Liver (tissue), 9 donors: ENCODE results near the gene ZNF536. TPM values are rescaled to one million over a fixed set of nuclear protein-coding genes. Genes with fewer than 3 reads are reported as not detected.

ENCODE experiments used
- DNase-seq: peaks from one replicate; pipeline ENCODE4 v3.0.0-alpha.2; 2017; ENCODE audit warnings: low spot score
- H3K27ac ChIP-seq, 2 donors: one replicate each; pipeline ENCODE4 v1.7.0; 2013; ENCODE audit warnings: inconsistent platforms in 2 of 2, low read length in 2 of 2, control low read depth in 1 of 2, low read depth in 1 of 2, mild to moderate bottlenecking in 1 of 2
- H3K27me3 ChIP-seq, 4 donors: one replicate each; pipeline versions ENCODE4 v1.6.1 to v1.7.0; 2013; ENCODE audit warnings: low read length in 3 of 4, inconsistent platforms in 1 of 4, mild to moderate bottlenecking in 1 of 4, moderate library complexity in 1 of 4; ENCODE audit not compliant: control insufficient read depth in 4 of 4, insufficient read depth in 4 of 4
- H3K36me3 ChIP-seq, 4 donors: one replicate each; pipeline versions ENCODE4 v1.6.1 to v1.7.0; 2013; ENCODE audit warnings: low read length in 3 of 4, mild to moderate bottlenecking in 3 of 4, low read depth in 1 of 4, moderate library complexity in 1 of 4; ENCODE audit not compliant: control insufficient read depth in 4 of 4, insufficient read depth in 3 of 4
- H3K4me1 ChIP-seq, 4 donors: one replicate each; pipeline versions ENCODE4 v1.6.1 to v1.7.0; 2013; ENCODE audit warnings: low read length in 3 of 4, mild to moderate bottlenecking in 3 of 4, moderate library complexity in 1 of 4; ENCODE audit not compliant: control insufficient read depth in 4 of 4, insufficient read depth in 4 of 4
- H3K4me3 ChIP-seq, 3 donors: one replicate each; pipeline versions ENCODE4 v1.6.1 to v1.7.0; 2013; ENCODE audit warnings: low read length in 3 of 3, control low read depth in 1 of 3, low read depth in 1 of 3, mild to moderate bottlenecking in 1 of 3
- H3K9ac ChIP-seq, 2 donors: one replicate each; pipeline ENCODE4 v1.7.0; 2013; ENCODE audit warnings: low read length in 2 of 2, mild to moderate bottlenecking in 2 of 2, moderate library complexity in 2 of 2, control low read depth in 1 of 2, low read depth in 1 of 2
- H3K9me3 ChIP-seq, 4 donors: one replicate each; pipeline versions ENCODE4 v1.6.1 to v1.7.0; 2013; ENCODE audit warnings: low read length in 3 of 4; ENCODE audit not compliant: control insufficient read depth in 4 of 4
- ATF3 ChIP-seq: IDR thresholded peaks from 2 replicates; pipeline ENCODE4 v1.6.1; 2016; ENCODE audit warnings: antibody characterized with exemption
- EGR1 ChIP-seq, 2 donors: IDR thresholded peaks; 2 replicates each; pipeline ENCODE4 v1.6.1; 2016 to 2018; ENCODE audit warnings: antibody characterized with exemption in 2 of 2, low read depth in 2 of 2
- FOXA1 ChIP-seq: IDR thresholded peaks from 2 replicates; pipeline ENCODE4 v1.6.1; 2016; ENCODE audit warnings: antibody characterized with exemption
- FOXA2 ChIP-seq: IDR thresholded peaks from 2 replicates; pipeline ENCODE4 v1.6.1; 2016; ENCODE audit warnings: antibody characterized with exemption
- HNF4A ChIP-seq, 2 donors: conservative IDR thresholded peaks; 2 replicates each; pipeline ENCODE4 v1.6.1; 2016; ENCODE audit warnings: antibody characterized with exemption in 2 of 2, mild to moderate bottlenecking in 2 of 2
- HNF4G ChIP-seq: IDR thresholded peaks from 2 replicates; pipeline ENCODE4 v1.6.1; 2016; ENCODE audit warnings: antibody characterized with exemption
- JUND ChIP-seq, 2 donors: IDR thresholded peaks; 2 replicates each; pipeline ENCODE4 v1.6.1; 2016; ENCODE audit warnings: antibody characterized with exemption in 2 of 2
- MAX ChIP-seq: IDR thresholded peaks from 2 replicates; pipeline ENCODE4 v1.6.1; 2016; ENCODE audit warnings: antibody characterized with exemption
- NR2F2 ChIP-seq: IDR thresholded peaks from 2 replicates; pipeline ENCODE4 v1.6.1; 2016; ENCODE audit warnings: antibody characterized with exemption
- RAD21 ChIP-seq, 2 donors: IDR thresholded peaks; 2 replicates each; pipeline ENCODE4 v1.6.1; 2016; ENCODE audit warnings: antibody characterized with exemption in 2 of 2, mild to moderate bottlenecking in 2 of 2
- REST ChIP-seq: IDR thresholded peaks from 2 replicates; pipeline ENCODE4 v1.6.1; 2016; ENCODE audit warnings: antibody characterized with exemption, mild to moderate bottlenecking
- RXRA ChIP-seq, 2 donors: IDR thresholded peaks; 2 replicates each; pipeline ENCODE4 v1.6.1; 2017 to 2018; ENCODE audit warnings: antibody characterized with exemption in 2 of 2, mild to moderate bottlenecking in 1 of 2
- SP1 ChIP-seq: IDR thresholded peaks from 2 replicates; pipeline ENCODE4 v1.6.1; 2018; ENCODE audit warnings: antibody characterized with exemption, mild to moderate bottlenecking
- TAF1 ChIP-seq: conservative IDR thresholded peaks from 2 replicates; pipeline ENCODE4 v1.6.1; 2016; ENCODE audit warnings: antibody characterized with exemption, mild to moderate bottlenecking
- WGBS: extraction: QIAGEN DNeasy Blood & Tissue Kit; methylation state at CpG from one replicate; pipeline ENCODE4 v1.1.7; 2013; 5-methylcytosine and 5-hydroxymethylcytosine counted together
- polyA plus RNA-seq, 2 donors: library from polyadenylated mRNA; stranded (reverse) in 1 of 2; unstranded in 1 of 2; fragments of 200-250 nt in 1 of 2; fragments of >200 nt in 1 of 2; fragmentation: Nextera tagmentation in 1 of 2; extraction: Ambion mirVana in 1 of 2; gene quantifications; one replicate each; pipeline versions ENCODE4 v1.2.1 to v1.2.3, GENCODE V29; 2013 to 2015
- total RNA-seq, 2 donors: library from RNA; depleted of rRNA; stranded (reverse); fragments of >200 nt; gene quantifications; one replicate each; pipeline ENCODE4 v1.2.3, GENCODE V29; 2014
- donor health status: healthy.
- donor health status: healthy.
- donor health status: healthy.
- donor health status: healthy.
- donor health status: healthy.

ZNF536 gene
- total and polyA plus RNA-seq, 4 donors: 0.02 to 0.17 (median 0.08) TPM

- 68% methylated on average over 6 of the region's 6 CpGs for WGBS
- H3K4me3 ChIP-seq: no peak overlapping the region
These were observed 21.7 kb downstream of the ZNF536 start for GRCh38 chr19:30393729-30394480.

GRCh38 chr19:30394481-30395151 is 22.4 kb downstream of the ZNF536 start:
- Histone ChIP-seq H3K4me3 (no peak overlapping the region), H3K27me3 (peaks cover 0 to 3% (median 0%) of the 10 kb centered on the region in 4 donors), H3K9ac (no peak overlapping the region), H3K4me1 (no peaks in the 10 kb centered on the region), H3K9me3 (no peaks in the 10 kb centered on the region), H3K27ac (no peak overlapping the region), H3K36me3 (no peaks in the 10 kb centered on the region)
- no peak for DNase-seq
- WGBS: 75% methylated on average over 6 of the region's 6 CpGs
- TF ChIP-seq TAF1 (no peak), HNF4G (no peak), NR2F2 (no peak), FOXA2 (no peak), HNF4A (conservative IDR thresholded peaks at IDR 0.05) (no peak), FOXA1 (no peak), EGR1 (IDR thresholded peaks at IDR 0.05; ENCODE audit: low read depth in 2 of 2) (no peak)

More at GRCh38 chr19:30393729-30394480, 21.7 kb downstream of the ZNF536 start:
- Histone ChIP-seq H3K27ac (no peak overlapping the region), H3K36me3 (no peaks in the 10 kb centered on the region), H3K27me3 (peaks cover 0 to 3% (median 0%) of the 10 kb centered on the region in 4 donors), H3K9me3 (no peaks in the 10 kb centered on the region), H3K9ac (no peak overlapping the region), H3K4me1 (no peaks in the 10 kb centered on the region)
- TF ChIP-seq HNF4A (conservative IDR thresholded peaks at IDR 0.05): no peak
- no peak for TF ChIP-seq ATF3
- TF ChIP-seq NR2F2: no peak
- no peak for TF ChIP-seq JUND (IDR thresholded peaks at IDR 0.05)
- TF ChIP-seq RAD21 (IDR thresholded peaks at IDR 0.05): no peak
- TF ChIP-seq FOXA2: no peak
- TF ChIP-seq REST: no peak
- no peak for TF ChIP-seq RXRA (IDR thresholded peaks at IDR 0.05)
- TF ChIP-seq HNF4G: no peak
- TF ChIP-seq EGR1 (IDR thresholded peaks at IDR 0.05; ENCODE audit: low read depth in 2 of 2): no peak
- TF ChIP-seq TAF1: no peak
- TF ChIP-seq SP1: no peak
- no peak for TF ChIP-seq MAX
- DNase-seq: no peak
